HTERT RPE-1 (cell line): Measurements from ENCODE around the gene TAS1R2.

Source experiments
- in situ Hi-C: fragments of 300-500 bp; cut with MboI; formaldehyde crosslinking; loops from 4 replicates; pipeline ENCODE4 v1.14.3; 2020; ENCODE audit warnings: low sequenced_read_pairs

The TAS1R2 gene

DNA sequence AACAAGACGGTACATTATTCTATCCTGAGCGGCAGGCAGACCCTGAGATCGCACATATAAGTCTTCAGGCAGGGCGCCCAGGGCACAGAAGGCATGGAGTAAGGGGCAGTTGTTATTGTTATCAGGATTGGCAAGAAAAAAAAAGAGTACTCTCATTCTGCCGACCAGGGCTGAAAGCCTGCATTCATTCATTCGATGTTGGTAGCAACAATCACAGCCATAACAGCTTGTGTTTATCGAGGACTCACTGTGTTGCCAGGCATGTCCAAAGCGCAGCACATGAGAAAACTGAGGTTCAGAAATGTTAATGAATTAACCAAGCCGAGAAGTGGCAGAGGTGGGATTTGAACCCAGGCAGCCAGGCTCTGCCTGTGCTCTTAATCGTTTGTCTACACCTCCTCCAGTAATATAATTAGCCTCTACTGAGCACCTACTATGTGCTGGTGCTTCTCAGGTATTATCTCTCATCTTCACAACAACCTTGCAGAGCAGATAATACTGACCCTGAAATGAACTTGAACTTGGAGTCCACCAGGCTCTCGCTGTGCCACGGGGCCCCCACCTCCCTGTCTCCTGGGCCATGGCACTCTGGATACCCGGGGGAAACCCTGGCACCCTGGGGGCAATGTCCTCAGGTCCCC, 56.2 kb downstream of the TAS1R2 start:
- in situ Hi-C loops = no loop called here

DNA sequence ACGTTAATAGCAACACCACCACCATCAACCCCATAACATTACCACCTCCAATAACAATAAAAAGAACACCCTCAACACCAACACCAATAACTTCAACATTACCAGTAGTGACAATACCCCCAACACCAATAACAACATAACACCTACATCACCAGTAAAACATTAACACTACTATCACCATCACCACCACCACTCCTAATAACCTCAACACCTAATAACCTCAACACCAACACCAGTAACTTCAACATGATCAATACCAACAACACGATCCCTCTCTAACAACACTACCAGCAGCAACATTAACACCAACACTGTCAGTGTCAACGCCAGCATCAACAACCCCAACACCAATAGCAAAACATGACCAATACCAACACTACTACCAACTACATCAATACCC, 57.2 kb downstream of the TAS1R2 start:
- in situ Hi-C loops = no loop called here

DNA sequence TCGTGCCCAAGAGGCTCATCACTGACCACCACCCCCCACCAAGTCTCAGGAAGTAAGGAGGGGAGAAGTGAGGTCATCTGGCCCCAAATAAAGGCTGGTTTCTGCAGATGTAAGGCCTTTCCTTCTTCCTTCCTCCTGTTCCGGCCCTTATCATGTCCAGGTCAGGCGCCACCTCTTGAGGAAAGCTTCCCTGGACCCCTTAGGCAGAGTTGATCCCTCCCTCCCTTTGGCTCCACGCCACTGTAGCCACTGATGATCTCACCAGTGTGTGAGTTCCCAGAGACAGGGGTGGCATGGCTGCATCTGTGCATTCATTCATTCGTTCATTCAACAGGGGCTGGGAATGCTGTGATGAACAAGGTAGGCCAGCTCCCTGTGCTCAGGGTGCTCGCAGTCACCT, 59.2 kb downstream of the TAS1R2 start:
- in situ Hi-C loops = no loop called here

DNA sequence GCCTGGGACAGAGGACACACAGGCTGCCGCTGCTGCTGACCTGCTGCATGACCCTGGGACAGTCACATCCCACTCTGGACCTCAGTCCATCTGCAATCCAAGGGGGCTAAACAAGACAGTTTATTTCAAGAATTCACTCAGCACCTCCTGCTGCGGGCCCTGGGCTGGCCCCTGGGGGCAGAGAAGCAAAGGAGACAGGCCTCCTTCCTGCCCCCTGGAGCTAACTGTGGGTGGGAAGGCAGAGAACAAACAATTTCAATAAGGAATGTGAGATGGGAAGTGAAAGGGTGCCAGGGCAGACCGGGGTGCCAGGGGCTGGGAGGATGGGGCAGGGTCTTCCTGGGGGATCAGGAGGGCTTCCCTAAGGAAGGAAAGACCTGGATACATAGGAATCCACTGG, 60.0 kb downstream of the TAS1R2 start:
- in situ Hi-C loops = no loop called here

DNA sequence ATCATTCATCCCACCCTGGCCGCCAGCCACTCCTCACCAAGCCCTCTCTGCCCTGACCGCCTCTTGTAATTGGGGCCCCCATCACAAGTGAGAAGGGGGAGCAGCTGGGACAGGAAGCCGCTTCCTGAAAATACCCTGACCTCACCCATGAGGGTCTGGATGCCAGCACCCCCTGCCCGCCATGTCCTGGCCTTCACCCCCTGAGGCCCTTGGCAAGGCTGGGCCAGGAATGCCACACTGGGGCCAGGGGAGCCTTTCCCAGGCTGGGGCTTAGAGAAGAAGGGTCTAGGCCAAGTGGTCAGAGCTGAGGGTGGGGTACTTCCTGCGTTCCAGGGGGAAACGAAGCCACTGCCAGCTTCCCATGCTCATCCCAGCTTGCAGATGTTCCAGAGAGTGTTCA, 60.5 kb downstream of the TAS1R2 start:
- in situ Hi-C loops = no loop called here

DNA sequence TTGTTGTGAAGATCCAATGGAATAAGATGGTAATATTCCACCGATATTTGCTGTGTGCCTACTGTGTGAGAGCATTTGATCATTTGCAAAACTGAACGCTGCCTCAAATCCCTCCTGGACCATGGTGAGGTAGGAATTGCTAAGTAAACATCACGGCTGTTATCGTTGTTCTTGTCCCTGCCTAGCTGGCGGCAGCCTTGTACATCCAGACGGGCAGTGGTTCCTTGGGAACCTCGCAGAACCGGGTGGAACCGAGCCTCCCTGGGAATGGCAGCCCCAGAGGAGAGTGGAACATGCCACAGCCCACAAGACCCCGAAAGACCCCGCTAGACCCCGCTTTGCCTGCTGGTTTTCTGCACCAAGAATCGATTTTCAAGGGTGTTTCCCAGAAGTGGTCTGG, 60.9 kb downstream of the TAS1R2 start:
- in situ Hi-C loops = no loop called here

- in situ Hi-C loops = no loop called here
Measured at GRCh38 chr1:18796950-18797349, 62.5 kb downstream of the TAS1R2 start.

DNA sequence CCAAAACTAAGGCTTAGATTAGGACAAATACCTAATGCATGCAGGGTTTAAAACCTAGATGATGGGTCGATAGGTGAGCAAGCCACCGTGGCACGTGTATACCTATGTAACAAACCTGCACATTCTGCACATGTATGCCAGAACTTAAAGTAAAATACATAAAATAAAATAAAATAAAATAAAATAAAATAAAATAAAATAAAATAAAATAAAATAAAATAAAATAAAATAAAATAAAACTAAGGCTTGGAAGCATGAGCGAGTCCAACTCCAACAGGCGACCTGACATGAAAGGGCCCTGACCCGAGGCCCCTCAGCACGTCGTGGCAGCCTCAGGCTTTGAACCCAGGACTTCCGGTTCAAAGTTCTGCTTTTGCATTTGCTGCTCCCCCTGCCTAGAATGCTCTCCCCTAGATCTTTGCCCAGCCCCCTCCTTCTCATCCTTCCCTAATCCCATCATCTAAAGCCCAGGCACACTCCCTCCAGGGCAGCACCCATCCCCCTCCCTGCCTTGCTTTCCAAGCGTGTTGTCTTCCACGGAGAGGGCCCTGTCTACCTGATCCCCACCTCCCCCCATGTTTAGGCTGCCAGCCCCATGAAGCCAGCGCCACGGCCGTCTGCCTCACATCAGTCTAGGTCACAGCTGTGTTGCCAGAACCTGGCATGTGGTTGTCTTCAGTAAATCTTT, 64.3 kb downstream of the TAS1R2 start:
- in situ Hi-C loops = no loop called here

GRCh38 chr1:18794561-18794960, 64.9 kb downstream of the TAS1R2 start:
- in situ Hi-C loops = no loop called here

- in situ Hi-C loops = no loop called here
Measured at GRCh38 chr1:18794051-18794450, 65.4 kb downstream of the TAS1R2 start.

- in situ Hi-C loops = no loop called here
Measured at GRCh38 chr1:18793164-18793563, 66.3 kb downstream of the TAS1R2 start.

DNA sequence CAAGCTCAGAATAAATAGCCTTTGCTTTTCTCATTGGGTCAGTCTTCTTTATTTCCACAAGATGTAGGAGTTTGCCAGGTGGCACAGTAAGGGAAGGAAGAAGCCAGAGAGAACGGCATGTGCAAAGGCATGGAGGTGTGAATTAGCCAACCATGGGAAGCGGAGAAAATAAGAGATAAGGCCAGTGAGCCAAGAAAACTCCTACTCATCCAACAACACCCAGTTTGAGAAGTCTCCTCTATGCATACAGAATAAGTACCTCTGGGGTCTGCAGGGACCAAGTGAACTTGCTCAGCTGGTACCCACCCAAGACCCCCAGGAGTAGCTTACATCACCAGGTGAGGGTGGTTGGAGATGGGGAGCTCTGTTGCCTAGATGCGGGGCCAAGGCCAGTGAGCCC, 66.7 kb downstream of the TAS1R2 start:
- in situ Hi-C loops = no loop called here
